ENCODE results near the gene KLHL12. TPM values are rescaled to one million over a fixed set of nuclear protein-coding genes. Genes with fewer than 3 reads are reported as not detected.

KLHL12 gene
- total and polyA plus RNA-seq, 3 donors from 2014 or later, result 73.5 to 109 (median 74.7) TPM

DNA sequence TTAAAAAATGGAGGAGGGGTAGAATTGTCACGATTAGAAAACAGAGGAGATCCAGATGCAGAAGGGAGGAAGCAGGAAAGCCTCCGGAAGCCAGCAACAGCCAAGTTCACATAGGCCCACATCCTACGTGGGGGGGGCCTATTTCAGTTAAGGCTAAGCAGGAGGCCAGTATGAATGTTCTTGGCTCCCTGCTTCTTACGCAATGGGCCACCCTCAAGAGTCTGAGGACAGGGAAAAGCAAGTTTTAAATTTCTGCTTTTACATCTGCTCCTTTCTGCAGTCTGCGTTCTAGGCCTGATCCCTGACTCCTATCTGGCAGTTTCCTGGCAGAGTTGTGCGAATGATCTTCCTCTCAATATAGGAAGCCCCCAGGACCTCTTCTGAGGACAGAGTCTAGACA is 68.7 kb downstream of the KLHL12 start:
- H3K27ac ChIP-seq, result peak overlapping the region; percentile 72 to 78

DNA sequence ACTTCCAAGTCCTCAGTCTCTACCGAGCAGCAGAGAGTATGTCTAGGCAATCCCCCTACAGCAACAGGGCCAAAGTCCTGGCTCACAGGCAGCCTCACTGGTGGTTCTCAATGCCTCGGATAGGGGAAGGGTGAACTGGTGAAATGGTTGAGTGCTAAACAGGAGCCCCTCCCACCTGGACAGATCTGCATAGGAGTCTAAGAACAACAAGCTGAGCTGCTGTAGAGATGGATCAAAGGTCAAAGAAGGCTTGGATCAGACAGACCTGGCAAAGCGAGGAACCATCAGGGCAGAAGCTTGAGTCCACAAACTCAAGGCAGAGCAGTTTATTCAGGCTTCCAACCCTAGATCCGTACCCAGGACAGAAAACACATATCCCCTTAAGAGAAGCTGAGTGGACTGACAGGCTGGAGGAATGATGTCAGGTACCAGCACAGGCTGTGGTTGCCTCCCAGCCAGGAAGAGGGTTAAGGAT is 69.9 kb downstream of the KLHL12 start:
- WGBS, 2 donors, result 51 to 58% methylated on average over 4 of the region's 4 CpGs

More for the DNA sequence above, 68.7 kb downstream of the KLHL12 start:
- Histone ChIP-seq H3K4me3 (no peak overlapping the region), H3K4me1 (peaks cover 7% of the 10 kb centered on the region), H3K27me3 (no peaks in the 10 kb centered on the region), H3K9me3 (no peaks in the 10 kb centered on the region), H3K36me3 (ENCODE audit: low read depth, missing control alignments) (no peaks in the 10 kb centered on the region)
- DNase-seq, result peak; percentile 84
- TF ChIP-seq POLR2A (IDR thresholded peaks at IDR 0.05), result no peak
- TF ChIP-seq, protein P1, sequence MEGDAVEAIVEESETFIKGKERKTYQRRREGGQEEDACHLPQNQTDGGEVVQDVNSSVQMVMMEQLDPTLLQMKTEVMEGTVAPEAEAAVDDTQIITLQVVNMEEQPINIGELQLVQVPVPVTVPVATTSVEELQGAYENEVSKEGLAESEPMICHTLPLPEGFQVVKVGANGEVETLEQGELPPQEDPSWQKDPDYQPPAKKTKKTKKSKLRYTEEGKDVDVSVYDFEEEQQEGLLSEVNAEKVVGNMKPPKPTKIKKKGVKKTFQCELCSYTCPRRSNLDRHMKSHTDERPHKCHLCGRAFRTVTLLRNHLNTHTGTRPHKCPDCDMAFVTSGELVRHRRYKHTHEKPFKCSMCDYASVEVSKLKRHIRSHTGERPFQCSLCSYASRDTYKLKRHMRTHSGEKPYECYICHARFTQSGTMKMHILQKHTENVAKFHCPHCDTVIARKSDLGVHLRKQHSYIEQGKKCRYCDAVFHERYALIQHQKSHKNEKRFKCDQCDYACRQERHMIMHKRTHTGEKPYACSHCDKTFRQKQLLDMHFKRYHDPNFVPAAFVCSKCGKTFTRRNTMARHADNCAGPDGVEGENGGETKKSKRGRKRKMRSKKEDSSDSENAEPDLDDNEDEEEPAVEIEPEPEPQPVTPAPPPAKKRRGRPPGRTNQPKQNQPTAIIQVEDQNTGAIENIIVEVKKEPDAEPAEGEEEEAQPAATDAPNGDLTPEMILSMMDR (IDR thresholded peaks at IDR 0.05), result no peak
- intact Hi-C loops (cut with DNase I; ENCODE audit: low total_unique reads), result no loop called here
- WGBS, 2 donors, result 49 to 66% methylated on average over 6 of the region's 6 CpGs

DNA sequence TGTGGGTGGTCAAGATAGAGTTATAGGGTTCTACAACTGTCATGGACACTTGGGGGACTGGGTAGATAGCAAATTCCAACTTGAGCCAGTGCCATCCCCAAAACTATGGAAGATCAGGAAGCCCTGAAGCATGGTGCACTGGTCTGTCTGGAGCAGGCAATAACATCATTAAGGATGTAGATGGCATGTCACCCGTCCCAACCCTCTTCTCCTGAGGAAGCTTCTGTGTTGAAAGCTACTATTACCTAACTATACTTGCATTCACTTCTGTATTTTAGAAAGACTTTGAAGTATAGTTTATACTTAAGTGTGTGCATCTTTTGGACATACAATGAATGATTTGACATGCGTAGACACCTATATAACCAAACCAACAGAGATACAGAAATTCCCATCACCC is 71.0 kb downstream of the KLHL12 start:
- no peak for DNase-seq
- WGBS, 2 donors, result 92 to 97% methylated on average over 2 of the region's 2 CpGs
- no peak for TF ChIP-seq POLR2A (IDR thresholded peaks at IDR 0.05)
- TF ChIP-seq, protein P1 (IDR thresholded peaks at IDR 0.05), result no peak
- Histone ChIP-seq H3K9me3 (no peaks in the 10 kb centered on the region), H3K27me3 (no peaks in the 10 kb centered on the region), H3K27ac (no peak overlapping the region), H3K4me1 (peaks cover 7% of the 10 kb centered on the region), H3K36me3 (ENCODE audit: low read depth, missing control alignments) (no peaks in the 10 kb centered on the region), H3K4me3 (no peak overlapping the region)
- intact Hi-C loops (cut with DNase I; ENCODE audit: low total_unique reads), result no loop called here

More for the DNA sequence above, 69.9 kb downstream of the KLHL12 start:
- Histone ChIP-seq H3K4me1 (peaks cover 7% of the 10 kb centered on the region), H3K4me3 (no peak overlapping the region), H3K36me3 (ENCODE audit: low read depth, missing control alignments) (no peaks in the 10 kb centered on the region), H3K9me3 (no peaks in the 10 kb centered on the region), H3K27ac (no peak overlapping the region), H3K27me3 (no peaks in the 10 kb centered on the region)
- intact Hi-C loops (cut with DNase I; ENCODE audit: low total_unique reads), result no loop called here
- no peak for DNase-seq
- TF ChIP-seq, protein P1 (IDR thresholded peaks at IDR 0.05), result no peak
- TF ChIP-seq POLR2A (IDR thresholded peaks at IDR 0.05), result no peak

DNA sequence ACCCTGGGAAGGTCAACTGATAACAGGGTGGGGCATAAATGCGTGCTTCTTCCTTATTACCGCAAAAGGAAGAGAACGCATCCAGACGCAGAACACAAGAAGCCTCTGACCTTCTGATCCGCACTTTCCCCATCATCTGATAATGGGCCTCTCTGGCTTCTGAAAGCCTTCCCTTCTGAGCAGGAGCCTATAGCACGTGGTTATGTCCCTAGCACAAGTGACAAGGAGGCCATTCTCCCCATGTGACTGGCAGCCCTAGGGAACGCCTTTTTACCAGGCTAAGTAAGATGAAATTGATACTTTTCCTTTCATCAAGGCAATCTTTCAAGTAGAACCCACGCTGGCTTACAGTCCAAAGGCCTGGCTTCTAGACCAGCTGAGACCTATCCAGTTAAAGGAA is 72.2 kb downstream of the KLHL12 start:
- Histone ChIP-seq H3K4me1 (peaks cover 14% of the 10 kb centered on the region), H3K9me3 (no peaks in the 10 kb centered on the region), H3K27me3 (no peaks in the 10 kb centered on the region), H3K4me3 (no peak overlapping the region), H3K27ac (no peak overlapping the region), H3K36me3 (ENCODE audit: low read depth, missing control alignments) (no peaks in the 10 kb centered on the region)
- WGBS, 2 donors, result 73 to 81% methylated on average over 8 of the region's 8 CpGs
- TF ChIP-seq, protein P1 (IDR thresholded peaks at IDR 0.05), result no peak
- TF ChIP-seq POLR2A (IDR thresholded peaks at IDR 0.05), result no peak
- intact Hi-C loops (cut with DNase I; ENCODE audit: low total_unique reads), result no loop called here
- DNase-seq, result peak; percentile 54

Measured in testis (tissue), 3 donors.